OCI-LY1 (cell line): ENCODE results near the gene LY9.

ENCODE experiments used
- H2AFZ ChIP-seq: fragments of 200-600 bp; sonication (generic), shearing (Covaris generic); 2 replicates; pipeline ENCODE4 v1.6.0; 2014; ENCODE audit warnings: antibody characterized with exemption, mild to moderate bottlenecking, low read length
- H3F3A ChIP-seq: fragments of 200-600 bp; sonication (generic), shearing (Covaris generic); 2 replicates; pipeline ENCODE4 v1.6.0; 2014; ENCODE audit warnings: mild to moderate bottlenecking, antibody characterized with exemption, low read length, moderate library complexity; ENCODE audit not compliant: insufficient read depth
- H3K27ac ChIP-seq: fragments of 200-600 bp; sonication (generic); 2 replicates; pipeline ENCODE4 v1.5.1; 2014; ENCODE audit warnings: low read length, mixed run types, mild to moderate bottlenecking, low read depth; ENCODE audit not compliant: poor library complexity, severe bottlenecking
- H3K27me3 ChIP-seq: fragments of 200-600 bp; sonication (generic); 2 replicates; pipeline ENCODE4 v1.6.0; 2014; ENCODE audit warnings: antibody characterized with exemption, mild to moderate bottlenecking, low read length, moderate library complexity; ENCODE audit not compliant: insufficient read depth
- H3K36me3 ChIP-seq: fragments of 200-600 bp; sonication (generic); 2 replicates; pipeline ENCODE4 v1.6.1; 2014; ENCODE audit warnings: mild to moderate bottlenecking, antibody characterized with exemption, low read length, moderate library complexity, mixed read lengths; ENCODE audit not compliant: insufficient read depth
- H3K4me1 ChIP-seq: fragments of 200-600 bp; sonication (generic); 2 replicates; pipeline ENCODE4 v1.5.1; 2014; ENCODE audit warnings: mild to moderate bottlenecking, low read length, moderate library complexity; ENCODE audit not compliant: insufficient read depth, severe bottlenecking
- H3K4me2 ChIP-seq: fragments of 200-600 bp; sonication (generic), shearing (Covaris generic); 2 replicates; pipeline ENCODE4 v1.6.1; 2014; ENCODE audit warnings: low read length
- H3K4me3 ChIP-seq: fragments of 200-600 bp; sonication (generic); 2 replicates; pipeline ENCODE4 v1.5.1; 2014; ENCODE audit warnings: low read length, low read depth, mild to moderate bottlenecking, mixed read lengths; ENCODE audit not compliant: poor library complexity, severe bottlenecking
- H3K79me2 ChIP-seq: fragments of 200-600 bp; shearing (Covaris generic); 2 replicates; pipeline ENCODE4 v1.6.1; 2016; ENCODE audit warnings: mixed run types, low read length, mixed read lengths; ENCODE audit not compliant: insufficient read depth
- H3K9ac ChIP-seq: fragments of 200-600 bp; sonication (generic), shearing (Covaris generic); 2 replicates; pipeline ENCODE4 v1.6.1; 2014; ENCODE audit warnings: mild to moderate bottlenecking, low read length, mixed read lengths
- H3K9me2 ChIP-seq: fragments of 200-600 bp; sonication (generic), shearing (Covaris generic); 2 replicates; pipeline ENCODE4 v1.6.1; 2014; ENCODE audit warnings: low read depth, mild to moderate bottlenecking, low read length, mixed read lengths
- H3K9me3 ChIP-seq: fragments of 200-600 bp; shearing (Covaris generic); 2 replicates; pipeline ENCODE4 v1.6.1; 2014; ENCODE audit warnings: low read length, mixed read lengths
- H4K20me1 ChIP-seq: fragments of 200-600 bp; sonication (generic), shearing (Covaris generic); 2 replicates; pipeline ENCODE4 v1.6.0; 2016; ENCODE audit warnings: mild to moderate bottlenecking, low read length; ENCODE audit not compliant: insufficient read depth
- EZH2 ChIP-seq: fragments of 200-600 bp; sonication (generic), shearing (Covaris generic); IDR thresholded peaks from 2 replicates; pipeline ENCODE4 v1.8.0; 2017; ENCODE audit warnings: borderline replicate concordance, mixed run types, mild to moderate bottlenecking, antibody characterized with exemption, low read length, moderate library complexity, mixed read lengths
- TF ChIP-seq, protein P1 (sequence below): fragments of 200-600 bp; sonication (generic), shearing (Covaris generic); IDR thresholded peaks from 2 replicates; pipeline ENCODE4 v1.5.1; 2017; ENCODE audit warnings: mild to moderate bottlenecking, antibody characterized with exemption, low read length, moderate library complexity, mixed read lengths

The LY9 gene

DNA sequence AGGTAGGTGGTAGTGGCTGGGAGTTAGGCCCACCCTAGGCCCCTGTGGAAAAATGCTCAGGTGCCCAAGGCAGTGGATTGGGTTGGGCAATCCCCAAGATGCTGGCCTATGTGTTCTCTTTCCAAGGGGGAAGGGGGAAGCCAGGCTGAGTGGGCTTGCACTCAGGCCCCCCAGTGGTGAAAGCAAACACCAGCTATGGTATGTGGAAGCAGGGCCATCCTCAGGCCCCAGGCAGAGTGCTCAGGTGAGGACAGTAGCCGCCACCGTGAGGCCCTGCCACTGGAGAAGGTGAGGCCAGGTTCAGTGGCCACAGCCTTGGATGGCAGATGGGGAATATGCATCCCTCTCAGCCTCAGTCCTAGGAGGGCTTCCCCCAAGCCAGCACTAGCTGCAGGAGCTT, 11.8 kb downstream of the LY9 start:
- Histone ChIP-seq H4K20me1 (no peaks in the 10 kb centered on the region), H3F3A (no peaks in the 10 kb centered on the region), H3K4me2 (no peak overlapping the region), H3K4me3 (no peak overlapping the region), H3K27ac (no peak overlapping the region), H3K9me3 (peaks cover 16% of the 10 kb centered on the region; the same call in 1 of the 2 replicates), H3K27me3 (no peaks in the 10 kb centered on the region), H3K36me3 (peaks cover 19% of the 10 kb centered on the region; the same call in 1 of the 2 replicates), H3K9ac (no peak overlapping the region), H3K4me1 (no peaks in the 10 kb centered on the region), H3K79me2 (peaks cover 3% of the 10 kb centered on the region; the same call in 1 of the 2 replicates), H3K9me2 (no peaks in the 10 kb centered on the region), H2AFZ (no peak overlapping the region)
- TF ChIP-seq, protein P1, sequence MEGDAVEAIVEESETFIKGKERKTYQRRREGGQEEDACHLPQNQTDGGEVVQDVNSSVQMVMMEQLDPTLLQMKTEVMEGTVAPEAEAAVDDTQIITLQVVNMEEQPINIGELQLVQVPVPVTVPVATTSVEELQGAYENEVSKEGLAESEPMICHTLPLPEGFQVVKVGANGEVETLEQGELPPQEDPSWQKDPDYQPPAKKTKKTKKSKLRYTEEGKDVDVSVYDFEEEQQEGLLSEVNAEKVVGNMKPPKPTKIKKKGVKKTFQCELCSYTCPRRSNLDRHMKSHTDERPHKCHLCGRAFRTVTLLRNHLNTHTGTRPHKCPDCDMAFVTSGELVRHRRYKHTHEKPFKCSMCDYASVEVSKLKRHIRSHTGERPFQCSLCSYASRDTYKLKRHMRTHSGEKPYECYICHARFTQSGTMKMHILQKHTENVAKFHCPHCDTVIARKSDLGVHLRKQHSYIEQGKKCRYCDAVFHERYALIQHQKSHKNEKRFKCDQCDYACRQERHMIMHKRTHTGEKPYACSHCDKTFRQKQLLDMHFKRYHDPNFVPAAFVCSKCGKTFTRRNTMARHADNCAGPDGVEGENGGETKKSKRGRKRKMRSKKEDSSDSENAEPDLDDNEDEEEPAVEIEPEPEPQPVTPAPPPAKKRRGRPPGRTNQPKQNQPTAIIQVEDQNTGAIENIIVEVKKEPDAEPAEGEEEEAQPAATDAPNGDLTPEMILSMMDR, result no peak
- TF ChIP-seq EZH2, result no peak

DNA sequence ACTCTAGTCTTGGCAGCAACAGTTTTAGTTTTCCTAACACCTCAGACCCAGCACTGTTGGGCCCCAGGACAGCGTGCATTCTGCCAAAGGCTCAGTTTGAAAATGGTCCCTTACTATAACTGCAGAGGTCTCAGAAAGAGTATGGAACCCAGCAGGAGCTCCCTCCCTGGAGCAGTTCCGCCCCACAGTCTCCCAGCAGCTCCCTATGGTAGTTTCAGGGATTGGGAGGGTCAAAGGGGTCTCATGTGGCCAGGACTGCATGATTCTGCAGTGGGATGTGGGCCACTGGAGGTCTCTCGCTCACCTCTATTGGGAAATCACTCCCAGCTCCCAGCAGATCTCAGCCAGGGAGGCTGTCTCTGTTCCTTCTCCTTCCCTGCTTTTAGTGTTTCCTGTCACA, 12.3 kb downstream of the LY9 start:
- Histone ChIP-seq H4K20me1 (no peaks in the 10 kb centered on the region), H3K79me2 (peaks cover 3% of the 10 kb centered on the region; the same call in 1 of the 2 replicates), H3K4me2 (no peak overlapping the region), H3K4me3 (no peak overlapping the region), H3K9ac (no peak overlapping the region), H3K27me3 (no peaks in the 10 kb centered on the region), H3K27ac (no peak overlapping the region), H2AFZ (no peak overlapping the region), H3K9me3 (peaks cover 16% of the 10 kb centered on the region; the same call in 1 of the 2 replicates), H3F3A (no peaks in the 10 kb centered on the region), H3K36me3 (peaks cover 19% of the 10 kb centered on the region; the same call in 1 of the 2 replicates), H3K4me1 (no peaks in the 10 kb centered on the region), H3K9me2 (no peaks in the 10 kb centered on the region)
- TF ChIP-seq, protein P1, result no peak
- no peak for TF ChIP-seq EZH2

DNA sequence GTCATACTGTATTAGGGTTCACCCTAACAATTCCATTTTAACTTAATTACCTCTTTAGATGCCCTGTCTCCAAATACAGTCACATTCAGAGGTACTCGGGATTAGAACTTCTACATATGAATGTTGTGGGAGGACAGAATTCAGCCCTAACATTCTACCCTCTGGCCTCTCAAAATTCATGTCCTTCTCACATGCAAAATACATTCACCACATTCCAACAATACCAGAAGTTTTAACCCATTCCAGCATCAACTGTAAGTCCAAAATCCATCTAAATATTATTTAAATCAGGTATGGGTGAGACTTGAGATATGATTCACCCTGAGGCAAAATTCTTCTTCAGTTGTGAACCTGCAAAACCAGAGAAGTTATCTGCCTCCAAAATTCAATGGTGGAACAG, 14.5 kb downstream of the LY9 start:
- no peak overlapping the region for H3K27ac ChIP-seq

More for the DNA sequence above, 14.5 kb downstream of the LY9 start:
- Histone ChIP-seq H3K36me3 (peaks cover 15% of the 10 kb centered on the region; the same call in 1 of the 2 replicates), H3K4me1 (no peaks in the 10 kb centered on the region), H3K79me2 (no peaks in the 10 kb centered on the region), H4K20me1 (no peaks in the 10 kb centered on the region), H3F3A (no peaks in the 10 kb centered on the region), H2AFZ (no peak overlapping the region), H3K9me3 (peaks cover 16% of the 10 kb centered on the region; the same call in 1 of the 2 replicates), H3K9me2 (no peaks in the 10 kb centered on the region), H3K27me3 (no peaks in the 10 kb centered on the region), H3K4me3 (no peak overlapping the region), H3K4me2 (no peak overlapping the region), H3K9ac (no peak overlapping the region)
- TF ChIP-seq, protein P1, result no peak
- TF ChIP-seq EZH2, result no peak
